NCI-H345 treated with DMSO at 0.1 percent for 48 hours (cell line): ENCODE results near the gene PLP2.
"Not testable (repeated sequence)": the region's sequence is repeated elsewhere in the genome, so short reads cannot be mapped to it uniquely, and the experiment has no call there.

Experiments used
- DNase-seq: peaks from one replicate; lab custom pipeline; 2025; ENCODE audit not compliant: unreplicated experiment; lab: John Stamatoyannopoulos, UW

Gene PLP2, protein sequence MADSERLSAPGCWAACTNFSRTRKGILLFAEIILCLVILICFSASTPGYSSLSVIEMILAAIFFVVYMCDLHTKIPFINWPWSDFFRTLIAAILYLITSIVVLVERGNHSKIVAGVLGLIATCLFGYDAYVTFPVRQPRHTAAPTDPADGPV

DNA sequence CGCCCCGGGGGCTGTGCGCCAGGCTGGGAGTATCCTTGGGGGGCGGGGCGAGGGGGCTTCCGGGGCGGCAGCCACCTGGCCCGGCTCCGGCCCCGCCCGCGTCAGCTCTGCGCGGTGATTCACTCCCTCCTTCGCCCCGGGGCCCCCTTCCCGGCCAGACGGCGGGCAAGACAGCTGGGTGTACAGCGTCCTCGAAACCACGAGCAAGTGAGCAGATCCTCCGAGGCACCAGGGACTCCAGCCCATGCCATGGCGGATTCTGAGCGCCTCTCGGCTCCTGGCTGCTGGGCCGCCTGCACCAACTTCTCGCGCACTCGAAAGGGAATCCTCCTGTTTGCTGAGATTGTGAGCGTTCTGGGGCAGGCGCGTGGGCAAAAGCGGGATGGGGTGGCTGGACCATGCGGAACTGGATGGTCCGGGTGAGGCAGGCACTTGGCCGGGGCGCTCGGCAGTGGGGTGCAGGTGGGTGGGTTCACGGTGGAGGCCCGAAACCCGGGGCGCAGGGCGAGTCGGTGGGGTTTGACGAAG, at the start of gene PLP2:
Gene PLP2 (plus strand): TSS at position 147 of the 528 bp plus-strand sequence. CDS start 103 bp downstream, at position 250.
- DNase-seq = peak; percentile 23

DNA sequence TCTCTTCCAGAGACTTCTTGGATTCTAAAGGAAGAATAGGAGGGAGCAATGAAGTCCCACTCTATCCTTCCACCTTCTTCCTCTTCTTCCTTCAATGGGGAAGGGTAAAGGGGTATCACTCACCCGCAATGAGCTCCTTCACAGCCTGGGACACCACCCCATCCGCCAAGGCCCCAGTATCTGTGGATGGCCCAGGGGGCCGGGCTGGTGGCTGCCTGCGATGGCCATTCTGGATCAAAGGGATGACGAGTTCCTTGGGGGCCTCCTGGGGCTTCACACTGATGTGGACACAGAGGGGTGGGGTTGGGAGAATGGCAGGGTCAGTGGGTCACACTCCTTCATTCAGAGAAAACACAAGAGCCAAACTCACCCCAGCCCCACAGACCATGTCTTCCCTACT, 49.2 kb upstream of the PLP2 start:
- no peak for DNase-seq

DNA sequence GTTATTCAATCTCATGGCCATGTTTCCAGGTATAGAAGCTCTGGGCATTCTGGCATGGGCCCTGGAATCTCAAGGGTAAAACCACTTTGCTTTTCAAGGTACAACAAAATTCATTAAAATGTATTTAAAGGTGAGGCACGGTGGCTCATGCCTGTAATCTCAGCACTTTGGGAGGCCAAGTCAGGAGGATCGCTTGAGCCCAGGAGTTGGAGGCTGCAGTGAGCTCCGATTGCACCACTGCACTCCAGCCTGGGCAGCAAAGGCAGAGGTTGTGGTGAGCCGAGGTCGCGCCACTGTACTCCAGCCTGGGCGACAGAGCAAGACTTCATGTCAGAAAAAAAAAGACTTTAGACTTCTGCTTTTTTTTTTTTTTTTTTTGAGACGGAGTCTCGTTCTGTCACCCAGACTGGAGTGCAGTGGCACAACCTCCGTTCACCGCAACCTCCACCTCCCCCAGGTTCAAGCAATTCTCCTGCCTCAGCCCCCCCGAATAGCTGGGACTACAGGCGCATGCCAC, 43.9 kb upstream of the PLP2 start:
- DNase-seq = not testable (repeated sequence)

DNA sequence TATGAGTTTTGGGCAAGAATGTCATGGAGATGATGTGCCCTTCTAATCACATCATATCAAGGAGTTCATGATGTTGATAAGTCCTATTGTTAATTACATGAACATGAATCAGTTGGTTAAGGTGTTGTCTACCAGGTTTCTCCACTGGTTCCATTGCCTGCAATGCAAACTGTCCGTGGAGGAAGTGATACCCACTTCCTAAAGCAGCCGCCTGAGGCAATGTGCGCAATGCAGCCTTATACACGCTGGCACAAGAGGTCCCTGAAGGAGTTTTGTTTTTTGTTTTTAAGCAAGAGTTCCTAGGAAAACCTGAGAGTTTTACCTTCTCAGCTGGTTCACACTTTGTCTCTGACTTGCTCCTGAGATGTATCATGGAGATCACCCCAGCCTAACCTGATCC, 42.3 kb upstream of the PLP2 start:
- DNase-seq = no peak

DNA sequence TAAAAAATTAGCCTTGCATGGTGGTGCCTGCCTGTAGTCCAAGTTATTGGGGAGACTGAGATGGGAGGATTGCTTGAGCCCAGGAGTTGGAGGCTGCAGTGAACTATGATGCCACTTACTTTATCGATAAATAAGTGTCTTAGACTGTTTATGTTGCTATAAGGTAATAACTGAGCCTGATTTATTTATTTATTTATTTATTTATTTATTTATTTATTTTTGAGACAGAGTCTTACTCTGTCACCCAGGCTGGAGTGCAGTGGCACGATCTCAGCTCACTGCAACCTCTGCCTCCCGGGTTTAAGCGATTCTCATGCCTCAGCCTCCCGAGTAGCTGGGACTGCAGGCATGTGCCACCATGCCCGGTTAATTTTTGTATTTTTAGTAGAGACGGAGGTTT, 39.4 kb upstream of the PLP2 start:
- not testable (repeated sequence) for DNase-seq

DNA sequence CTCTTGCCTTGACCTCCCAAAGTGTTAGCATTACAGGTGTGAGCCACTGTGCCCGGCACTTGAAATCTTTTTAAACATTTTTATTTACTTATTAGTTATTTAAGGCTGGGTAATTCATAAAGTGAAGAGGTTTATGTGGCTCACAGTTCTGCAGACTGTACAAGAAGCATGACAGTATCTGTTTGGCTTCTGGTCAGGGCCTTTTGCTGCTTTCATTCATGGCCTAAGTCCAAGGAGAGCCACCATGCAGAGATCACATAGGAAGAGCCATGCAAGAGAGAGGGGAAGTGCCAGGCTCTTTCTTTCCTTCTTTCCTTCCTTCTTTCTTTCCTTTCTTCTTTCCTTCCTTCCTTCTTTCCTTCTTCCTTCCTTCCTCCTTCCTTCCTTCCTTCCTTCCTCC, 37.9 kb upstream of the PLP2 start:
- no peak for DNase-seq

DNA sequence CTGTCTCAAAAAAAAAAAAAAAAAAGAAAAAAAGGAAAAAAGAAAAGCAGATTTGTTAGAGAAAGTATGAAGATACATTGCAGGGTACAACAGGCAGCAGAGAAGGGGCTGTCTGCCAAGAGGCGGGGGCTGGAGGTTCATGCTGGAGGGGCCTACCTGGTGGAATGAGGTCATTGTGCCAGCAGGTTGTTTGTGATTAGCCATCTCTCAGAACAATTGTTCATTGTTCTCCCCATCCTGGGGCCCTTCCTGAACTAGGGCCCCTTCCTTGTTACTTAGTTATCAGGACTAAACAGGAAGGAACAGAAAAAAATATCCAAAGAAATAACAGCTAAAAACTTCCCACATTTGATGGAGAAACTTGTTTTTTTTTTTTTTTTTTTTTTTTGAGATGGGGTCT, 34.2 kb upstream of the PLP2 start:
- no peak for DNase-seq

DNA sequence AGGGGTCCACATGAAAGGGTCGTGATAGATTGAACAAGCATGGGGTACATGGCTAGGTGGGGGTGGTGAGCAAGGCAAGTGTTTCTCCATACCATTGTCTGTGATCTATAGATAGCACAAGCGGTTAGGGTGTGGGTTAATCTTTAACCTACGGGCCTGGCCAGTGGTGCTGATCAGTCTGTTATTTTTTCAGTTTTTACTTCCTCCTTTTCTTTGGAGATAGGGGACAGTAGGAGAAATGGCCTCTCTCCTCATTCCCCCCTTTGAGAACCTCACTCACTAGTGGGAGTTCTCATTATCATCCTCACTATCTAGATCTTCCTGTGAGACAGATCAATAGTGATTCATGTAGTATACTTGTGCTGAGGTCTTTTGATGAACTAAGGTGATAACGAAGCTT, 32.0 kb upstream of the PLP2 start:
- no peak for DNase-seq

DNA sequence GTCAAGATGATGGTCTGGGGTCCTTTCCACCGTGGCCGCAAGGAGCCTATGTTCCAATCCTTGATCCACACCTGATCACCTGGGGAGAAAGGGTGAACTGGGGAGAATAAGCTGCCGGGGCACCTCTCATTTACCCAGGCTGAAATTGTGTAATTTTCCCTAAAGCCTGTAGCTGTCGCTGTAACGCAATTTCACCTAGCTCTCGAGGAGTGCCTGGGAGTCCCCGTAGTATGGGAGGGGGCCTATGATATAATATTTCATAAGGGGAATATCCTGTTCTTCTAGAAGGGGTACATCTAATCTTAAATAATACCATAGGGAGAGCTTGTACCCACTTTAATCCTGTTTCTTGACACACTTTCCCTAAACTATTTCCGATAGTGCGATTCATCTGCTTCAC, 29.4 kb upstream of the PLP2 start:
- DNase-seq = not testable (repeated sequence)

DNA sequence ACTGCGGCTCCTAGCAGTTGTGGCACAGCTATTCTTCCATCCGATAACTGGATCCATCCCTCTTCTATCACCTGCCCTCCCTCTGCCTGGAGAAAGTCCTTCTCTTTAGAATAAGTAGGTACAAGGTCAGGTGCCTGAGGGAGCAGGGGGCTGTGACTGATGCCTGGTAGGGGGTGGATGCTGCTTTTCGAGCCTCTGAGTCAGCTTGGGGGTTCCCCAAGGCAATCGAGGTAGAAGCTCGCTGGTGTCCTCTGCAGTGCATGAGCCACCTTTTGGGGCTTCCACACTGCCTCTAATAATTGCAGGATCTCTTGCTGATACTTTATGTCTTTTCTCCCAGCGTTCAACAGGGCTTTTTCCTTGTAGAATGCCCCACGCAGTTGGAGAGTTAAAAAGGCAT, 28.5 kb upstream of the PLP2 start:
- not testable (repeated sequence) for DNase-seq

DNA sequence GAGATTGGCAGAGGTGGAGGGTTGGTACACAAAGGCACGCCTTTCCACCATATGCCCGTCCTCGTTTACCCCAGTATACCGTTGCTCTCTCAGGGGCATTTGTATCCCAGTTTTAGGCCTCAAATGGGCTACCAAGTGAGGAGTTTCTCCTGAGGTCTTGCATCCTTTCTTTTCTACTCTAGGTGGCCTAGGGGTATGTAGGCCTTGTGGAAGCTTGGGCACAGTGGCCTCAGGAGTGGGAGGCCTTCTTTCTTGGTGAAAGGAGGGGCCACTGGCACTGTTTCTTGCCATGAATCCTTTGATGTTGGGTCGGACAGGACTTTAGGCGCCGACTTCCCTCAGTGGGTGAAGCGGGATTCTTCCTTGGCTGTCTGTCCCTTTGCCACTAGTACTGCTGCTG, 24.4 kb upstream of the PLP2 start:
- no peak for DNase-seq

DNA sequence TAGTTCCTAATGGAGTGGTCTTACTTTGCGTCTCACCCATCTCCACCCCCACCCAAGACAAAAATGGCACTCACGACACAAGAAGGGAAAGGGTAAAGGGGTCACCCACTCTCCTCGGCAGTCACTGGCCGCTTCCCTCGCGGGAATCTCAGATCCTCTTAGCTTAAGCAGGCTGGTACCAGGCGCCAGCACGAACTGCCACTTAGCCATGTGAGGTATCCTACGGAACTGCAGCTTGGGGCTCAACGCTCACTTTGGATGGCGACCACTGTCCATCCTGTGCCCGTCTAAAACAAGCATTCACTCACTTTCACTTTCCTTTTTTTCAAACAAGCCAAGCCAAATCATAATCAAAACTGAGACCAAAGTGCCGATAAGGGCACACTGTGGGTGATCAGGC, 23.8 kb upstream of the PLP2 start:
- DNase-seq = no peak

DNA sequence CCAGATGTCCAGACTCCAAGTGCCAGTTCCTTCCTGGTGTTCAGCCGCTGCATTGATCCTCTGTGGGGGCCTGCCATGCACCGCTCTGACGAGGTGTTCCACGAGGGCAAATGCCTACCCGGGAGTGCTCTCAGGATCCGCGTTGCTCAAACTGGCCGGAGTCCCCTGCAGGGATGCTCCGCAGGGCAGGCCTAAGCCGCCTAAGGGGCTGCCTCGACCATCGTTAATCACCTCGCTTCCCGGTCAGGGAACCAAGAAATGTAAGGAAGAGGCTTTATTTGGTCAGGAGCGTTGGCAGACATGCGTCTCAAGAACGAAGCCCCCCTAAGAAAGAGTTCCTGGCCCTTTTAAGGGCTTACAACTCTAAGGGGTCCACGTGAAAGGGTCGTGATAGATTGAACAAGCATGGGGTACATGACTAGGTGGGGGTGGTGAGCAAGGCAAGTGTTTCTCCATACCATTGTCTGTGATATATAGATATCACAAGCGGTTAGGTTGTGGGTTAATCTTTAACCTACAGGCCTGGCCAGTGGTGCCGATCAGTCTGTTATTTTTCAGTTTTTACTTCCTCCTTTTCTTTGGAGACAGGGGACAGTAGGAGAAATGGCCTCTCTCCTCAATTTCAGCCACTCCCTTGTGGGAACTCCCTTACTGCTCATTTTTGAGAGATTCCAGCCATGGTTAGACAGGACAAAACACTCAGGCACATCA, 23.2 kb upstream of the PLP2 start:
- DNase-seq = not testable (repeated sequence)

DNA sequence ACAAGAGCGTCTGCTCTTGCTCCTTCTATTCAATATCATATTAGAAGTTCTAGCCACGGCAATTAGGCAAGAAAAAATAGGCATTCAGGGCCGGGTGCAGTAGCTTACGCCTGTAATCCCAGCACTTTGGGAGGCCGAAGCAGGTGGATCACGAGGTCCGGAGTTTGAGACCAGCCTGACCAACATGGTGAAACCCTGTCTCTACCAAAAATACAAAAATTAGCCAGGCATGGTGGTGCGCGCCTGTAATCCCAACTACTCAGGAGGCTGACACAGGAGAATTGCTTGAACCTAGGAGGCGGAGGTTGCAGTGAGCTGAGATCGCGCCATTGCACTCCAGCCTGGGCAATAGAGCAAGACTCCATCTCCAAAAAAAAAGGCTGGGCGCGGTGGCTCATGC, 22.4 kb upstream of the PLP2 start:
- not testable (repeated sequence) for DNase-seq

DNA sequence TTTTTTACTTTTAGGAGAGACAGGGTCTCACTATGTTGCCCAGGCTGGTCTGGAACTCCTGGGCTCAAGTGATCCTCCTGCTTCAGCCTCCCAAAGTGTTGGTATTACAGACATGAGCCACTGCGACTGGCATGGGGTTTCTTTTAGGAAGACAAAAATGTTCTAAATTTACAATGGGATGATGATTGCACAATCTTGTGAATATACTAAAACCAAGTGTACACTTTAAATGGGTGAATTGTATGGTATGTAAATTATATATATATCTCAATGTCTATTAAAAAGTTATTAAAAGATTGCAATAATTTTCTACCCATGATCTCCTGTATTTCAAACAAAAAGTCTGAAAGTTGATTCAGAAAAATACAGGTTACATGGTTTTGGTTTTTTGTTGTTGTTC, 18.2 kb upstream of the PLP2 start:
- no peak for DNase-seq

DNA sequence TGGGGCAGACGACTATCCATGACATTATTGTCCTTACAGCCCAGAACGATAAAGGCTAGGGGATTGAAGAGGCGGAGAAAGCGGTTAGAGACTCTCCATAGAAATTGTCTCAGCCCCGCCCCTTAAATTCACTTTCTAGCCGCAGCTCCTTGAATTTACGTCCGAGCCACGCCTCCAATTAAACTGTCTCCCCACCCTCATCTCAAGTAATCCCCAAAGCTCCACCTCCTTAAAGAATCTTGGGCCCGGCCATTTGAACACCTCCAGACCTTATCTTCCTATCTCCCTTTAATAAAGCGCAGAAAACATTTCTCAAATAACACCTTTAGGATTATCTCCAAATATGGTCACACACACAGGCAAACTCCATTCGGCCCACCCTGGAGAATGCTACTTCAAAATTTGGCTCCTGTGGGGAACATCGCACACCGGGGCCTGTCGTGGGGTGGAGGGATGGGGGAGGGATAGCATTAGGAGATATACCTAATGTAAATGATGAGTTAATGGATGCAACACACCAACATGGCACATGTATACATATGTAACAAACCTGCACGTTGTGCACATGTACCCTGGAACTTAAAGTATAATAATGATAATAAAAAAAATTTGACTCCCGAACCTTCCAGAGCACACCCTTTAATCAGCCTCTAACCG, 16.3 kb upstream of the PLP2 start:
- DNase-seq = no peak

DNA sequence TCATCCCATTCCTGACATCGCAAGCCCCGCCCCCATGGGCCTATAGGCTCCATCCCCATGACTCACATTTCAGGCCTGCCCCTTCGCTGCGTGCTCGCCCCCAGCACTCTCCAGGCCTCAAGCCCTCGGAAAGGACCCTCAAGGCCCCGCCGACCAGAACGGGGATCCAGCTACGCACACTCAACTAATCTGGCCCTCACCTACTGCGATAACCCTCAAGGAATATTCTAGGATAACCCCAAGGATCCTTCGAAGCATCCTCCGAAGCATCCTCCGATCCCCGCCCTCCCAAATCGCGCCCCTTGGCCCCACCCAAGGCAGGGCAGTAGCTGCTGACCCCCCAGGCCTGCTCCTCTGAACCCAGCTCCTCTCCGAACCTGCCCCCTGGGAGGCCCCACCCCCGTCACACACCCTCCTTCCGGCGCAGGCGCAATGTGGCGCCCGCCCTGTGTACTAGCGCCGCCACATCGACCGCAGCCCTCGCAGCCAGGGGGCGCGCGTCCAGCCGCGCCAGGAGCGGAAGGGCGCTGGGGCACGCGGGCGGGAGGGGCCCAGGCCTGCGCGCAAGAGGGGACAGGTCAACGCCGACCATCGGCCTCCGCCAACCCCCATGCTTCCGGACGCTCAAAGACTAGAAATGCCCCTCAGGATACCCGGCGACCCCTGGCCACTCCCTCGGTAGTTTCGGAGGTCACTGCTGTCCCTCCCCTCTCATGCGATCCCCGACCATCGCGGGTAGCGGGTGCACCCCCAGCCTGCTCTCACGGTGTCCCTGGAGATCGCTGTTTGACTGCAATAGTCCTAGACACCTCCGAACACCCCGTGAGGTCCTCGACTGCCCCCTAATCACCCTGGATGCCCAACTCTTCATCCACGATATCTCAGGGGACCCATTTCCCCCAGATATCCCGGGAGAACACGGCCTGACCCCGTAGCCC, 15.5 kb upstream of the PLP2 start:
- DNase-seq = peak; percentile 76

DNA sequence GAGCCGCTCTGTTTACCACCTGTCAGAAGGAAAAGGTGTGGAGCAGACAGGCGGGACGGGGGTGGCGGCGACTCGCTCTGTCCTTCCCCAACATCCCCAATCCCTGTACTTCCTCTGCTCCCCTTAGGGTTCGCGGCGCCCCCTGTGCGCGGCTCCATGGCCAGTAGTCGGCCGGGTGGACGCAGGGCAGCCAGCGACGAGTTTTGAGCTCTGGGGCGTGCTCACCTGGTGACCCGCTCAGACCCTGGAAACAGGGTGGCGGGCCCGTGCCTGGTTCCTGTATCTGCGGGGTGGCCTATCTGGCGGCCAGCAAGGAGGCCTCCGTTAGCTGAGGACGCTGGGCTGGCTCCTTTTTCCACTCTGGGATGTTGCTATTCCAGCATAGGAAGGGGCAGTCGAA, 14.5 kb upstream of the PLP2 start:
- DNase-seq = no peak

DNA sequence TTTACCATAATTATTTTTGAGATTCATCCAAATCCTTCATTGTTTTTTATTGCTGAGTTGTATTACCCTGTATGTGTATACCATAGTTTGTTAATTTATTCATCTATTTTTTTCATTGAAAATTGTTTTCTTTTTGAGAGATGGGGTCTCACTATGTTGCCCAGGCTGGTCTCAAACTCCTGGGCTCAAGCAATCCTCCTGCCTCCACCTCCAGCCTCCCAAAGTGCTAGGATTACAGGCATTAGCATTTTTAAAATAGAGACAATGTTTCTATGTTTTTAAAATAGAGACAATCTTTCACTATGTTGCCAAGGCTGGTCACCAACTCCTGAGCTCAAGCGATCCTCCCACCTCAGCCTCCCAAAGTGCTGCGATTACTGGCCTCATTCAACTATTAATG, 10.8 kb upstream of the PLP2 start:
- no peak for DNase-seq

DNA sequence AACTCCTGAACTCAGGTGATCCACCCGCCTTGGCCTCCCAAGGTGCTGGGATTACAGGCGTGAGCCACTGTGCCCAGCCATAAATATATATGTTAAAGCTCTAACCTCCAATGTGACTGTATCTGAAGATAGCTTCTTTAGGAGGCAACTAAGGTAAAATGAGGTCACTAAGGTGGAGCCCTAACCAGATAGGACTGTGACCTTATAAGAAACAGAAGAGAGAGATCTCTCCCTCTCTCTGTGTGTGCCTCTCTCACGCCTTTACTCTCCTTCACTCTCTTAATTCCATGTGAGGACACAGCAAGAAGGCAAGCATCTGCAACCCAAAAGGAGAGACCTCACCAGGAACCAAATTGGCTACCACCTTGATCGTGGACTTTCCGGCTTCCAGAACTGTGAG, 10.1 kb upstream of the PLP2 start:
- no peak for DNase-seq

DNA sequence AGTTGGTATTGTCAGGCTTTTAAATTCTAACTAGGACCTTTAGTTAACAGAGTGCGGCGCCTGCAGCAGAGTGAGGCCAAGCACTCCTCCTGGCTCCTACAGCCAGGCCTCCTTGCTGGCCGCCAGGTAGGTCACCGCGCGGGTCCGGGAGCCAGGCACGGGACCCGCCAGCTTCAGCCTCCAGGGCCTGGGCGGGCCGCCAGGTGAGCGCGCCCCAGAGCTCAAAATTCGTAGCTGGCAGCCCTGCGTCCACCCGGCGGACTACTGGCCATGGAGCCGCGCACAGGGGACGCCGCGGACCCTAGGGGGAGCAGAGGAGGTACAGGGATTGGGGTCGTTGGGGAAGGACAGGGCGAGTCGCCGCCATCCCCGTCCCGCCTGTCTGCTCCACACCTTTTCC, 9.1 kb upstream of the PLP2 start, which contains the start of gene MAGIX:
Gene MAGIX (plus strand): TSS at position 139 of the 400 bp plus-strand sequence. CDS start 132 bp downstream, at position 271.
- no peak for DNase-seq
